ENCODE data around the gene CBR3.

Gene CBR3

DNA sequence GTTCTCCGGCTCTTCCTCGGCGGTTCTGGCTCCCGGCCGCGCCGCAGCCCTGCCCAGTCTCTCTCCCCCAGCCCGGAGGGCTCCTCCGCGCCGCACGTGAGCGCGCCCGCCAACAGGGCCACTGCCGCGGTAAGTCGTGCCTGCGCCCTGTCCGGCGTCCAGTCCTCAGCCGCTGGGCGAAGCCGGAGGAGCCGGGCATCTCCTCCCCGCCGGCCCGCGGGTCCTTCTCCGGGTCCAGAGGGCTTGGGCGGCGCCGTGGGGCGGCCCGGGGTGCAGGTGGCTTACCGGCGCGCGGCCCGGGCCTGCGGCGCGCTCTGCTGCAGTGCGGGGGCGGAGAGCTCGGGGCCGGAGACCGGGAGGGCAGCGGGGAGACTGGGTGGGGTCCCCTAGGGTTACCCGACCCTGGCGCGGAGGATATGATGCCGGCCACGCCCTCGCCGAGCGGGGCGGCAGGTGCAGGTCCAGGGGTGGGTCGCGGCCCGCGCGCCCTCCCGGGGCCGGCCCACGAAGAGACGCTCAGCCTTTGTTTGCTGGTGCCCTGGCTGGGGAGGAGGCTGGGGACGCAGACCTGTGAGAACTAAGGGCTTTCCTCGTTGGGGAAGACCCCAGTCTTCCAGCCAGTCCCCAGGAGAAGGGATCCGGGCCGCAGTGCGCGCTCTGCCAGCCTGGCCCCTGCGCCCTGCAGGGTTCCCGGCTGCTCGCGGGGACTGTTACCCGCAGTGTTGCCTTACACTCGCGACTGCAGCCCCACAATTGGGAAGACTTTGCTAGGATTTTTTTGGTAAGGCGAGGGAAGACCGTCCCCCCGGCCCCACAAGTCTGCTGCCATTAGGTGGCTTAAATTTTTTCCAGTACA lies 22.2 kb downstream of the CBR3 start, which contains the start of gene DOP1B:
TSS of gene DOP1B (plus strand) at position 10 of the 856 bp plus-strand sequence. CDS start 7,910 bp downstream, outside the sequence.
- DNase-seq: no peak

DNA sequence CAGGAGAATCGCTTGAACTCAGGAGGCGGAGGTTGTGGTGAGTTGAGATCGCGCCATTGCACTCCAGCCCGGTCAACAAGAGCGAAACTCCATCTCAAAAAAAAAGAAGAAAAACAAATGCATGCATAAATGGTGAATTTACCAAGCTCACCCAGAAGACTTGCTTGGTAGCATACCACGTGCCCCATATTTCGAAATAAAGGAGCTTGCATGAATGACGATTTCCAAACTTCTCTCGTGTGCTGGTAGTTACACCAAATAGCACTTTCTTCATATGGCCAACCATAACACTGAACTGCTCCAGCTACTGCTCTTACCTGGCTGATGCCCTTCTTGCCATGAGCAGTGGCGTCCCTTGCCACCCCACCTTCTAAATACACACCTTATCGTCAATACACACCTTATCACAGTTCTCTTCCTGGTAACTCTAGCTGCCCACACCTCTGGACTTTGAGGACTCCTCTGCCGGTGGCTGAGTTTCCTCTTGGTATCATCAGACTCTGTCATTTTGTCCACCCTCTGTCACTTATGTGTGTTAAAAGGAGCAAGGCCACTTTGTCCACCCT lies 24.6 kb downstream of the CBR3 start:
- no peak for DNase-seq

DNA sequence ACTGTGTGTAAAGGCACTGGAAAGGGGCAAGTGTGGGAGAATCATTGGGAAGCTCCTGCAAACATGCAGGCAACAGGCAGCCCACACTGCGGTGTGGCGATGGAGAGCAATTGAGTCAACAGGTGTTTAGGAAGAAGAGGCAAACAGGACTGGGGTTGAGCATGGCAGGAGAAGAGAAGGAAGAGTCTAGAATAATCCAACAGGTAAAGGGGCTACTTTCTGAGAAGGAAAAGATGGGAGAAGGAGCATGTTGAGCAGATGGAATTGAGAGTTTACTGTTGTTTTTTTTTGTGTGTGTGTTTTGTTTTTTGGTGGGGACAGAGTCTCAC lies 25.9 kb downstream of the CBR3 start:
- DNase-seq: no peak

DNA sequence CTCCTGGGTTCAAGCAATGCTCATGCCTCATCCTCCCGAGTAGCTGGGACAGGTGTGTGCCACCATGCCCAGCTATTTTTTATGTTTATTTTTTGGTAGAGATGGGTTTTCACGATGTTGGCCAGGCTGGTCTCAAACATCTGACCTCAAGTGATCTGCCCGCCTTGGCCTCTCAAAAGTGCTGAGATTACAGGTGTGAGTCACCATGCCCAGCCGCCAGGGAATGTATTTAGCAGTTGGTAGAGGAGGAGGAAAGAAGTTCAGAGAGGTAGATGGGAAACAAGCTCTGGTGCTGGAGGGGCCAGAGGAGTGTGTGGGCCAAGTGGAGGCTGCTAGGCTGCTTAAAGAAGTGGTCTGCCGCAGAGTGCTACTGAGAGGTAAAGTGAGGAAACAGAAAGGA lies 27.8 kb downstream of the CBR3 start:
- DNase-seq: no peak

DNA sequence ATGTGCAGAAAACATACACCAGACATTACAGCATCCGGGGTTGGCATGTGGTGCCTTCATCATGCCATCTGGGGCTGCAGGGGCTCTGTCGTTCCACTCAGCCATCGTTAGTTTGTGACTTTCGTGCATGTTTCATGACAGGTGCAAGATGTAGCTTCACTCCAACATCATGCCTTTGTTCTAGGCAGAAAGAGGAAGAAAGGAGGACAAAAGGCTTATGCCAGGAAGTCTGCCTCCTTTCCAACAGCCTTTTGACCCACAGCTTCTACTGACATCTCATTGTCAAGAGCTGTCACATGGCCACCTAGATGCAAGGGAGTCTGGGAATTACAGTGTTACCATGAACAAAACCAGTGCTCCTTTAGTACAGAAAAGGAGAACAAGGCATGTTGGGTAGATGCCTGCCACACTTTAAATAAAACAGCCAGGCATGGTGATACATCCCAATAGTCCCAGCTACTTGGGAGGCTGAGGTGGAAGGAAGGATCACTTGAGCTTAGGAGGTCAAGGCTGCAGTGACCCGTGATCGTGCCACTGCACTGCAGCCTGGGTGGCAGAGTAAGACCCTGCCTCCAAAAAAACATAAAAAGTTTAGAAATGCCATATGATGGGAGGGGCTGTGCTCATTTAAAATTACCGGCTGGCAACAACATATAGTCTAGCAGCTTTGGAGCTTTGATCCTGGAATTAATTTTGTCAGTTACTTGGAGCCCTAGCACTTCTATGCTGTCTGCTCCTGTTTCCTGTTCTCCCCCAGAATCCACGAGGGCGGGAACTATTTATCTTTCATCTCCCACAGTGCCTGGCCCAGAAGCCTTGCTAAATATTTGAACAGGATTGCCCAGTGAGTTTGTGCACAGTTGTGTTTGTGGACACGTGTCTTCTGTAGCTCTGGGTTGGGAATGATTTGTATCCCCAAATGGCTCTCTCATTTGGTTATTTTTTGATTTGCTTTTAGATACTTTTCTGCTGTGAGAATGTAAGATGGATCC lies 29.2 kb downstream of the CBR3 start:
- no peak for DNase-seq

DNA sequence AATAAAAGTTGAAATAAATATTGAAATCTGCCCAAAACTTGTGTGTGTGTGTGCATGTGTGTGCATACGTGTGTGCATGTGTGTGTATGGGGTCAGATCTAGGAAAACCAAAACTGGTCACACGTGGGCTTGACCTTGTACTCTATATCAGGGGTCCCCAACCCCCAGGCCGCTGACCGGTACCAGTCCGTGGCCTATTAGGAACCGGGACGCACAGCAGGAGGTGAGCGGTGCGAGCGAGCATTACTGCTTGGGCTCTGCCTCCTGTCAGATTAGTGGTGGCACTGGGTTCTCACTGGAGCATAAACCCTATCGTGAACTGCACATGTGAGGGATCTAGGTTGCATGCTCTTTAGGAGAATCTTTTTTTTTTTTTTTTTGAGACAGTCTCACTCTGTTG lies 30.5 kb downstream of the CBR3 start:
- no peak for DNase-seq

DNA sequence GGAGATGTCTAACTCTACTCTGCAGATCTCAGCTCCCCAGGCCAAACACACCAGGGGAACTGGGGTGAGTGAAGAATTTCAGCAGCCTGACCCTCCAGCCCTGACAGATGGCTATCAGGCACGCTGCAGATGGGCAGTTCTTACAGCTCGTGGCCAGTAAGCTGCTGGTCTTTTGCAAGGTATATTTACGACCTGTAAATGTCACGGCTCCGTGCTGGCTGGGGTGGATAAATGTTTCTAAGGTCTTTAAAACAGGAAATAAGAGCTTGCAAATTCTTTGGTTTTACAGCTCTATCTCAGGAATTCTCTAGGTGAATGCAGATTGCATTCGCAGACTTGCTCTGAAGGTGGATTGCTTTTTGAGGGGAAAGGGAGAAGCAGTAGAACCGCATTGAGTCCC lies 31.8 kb downstream of the CBR3 start:
- DNase-seq: no peak

DNA sequence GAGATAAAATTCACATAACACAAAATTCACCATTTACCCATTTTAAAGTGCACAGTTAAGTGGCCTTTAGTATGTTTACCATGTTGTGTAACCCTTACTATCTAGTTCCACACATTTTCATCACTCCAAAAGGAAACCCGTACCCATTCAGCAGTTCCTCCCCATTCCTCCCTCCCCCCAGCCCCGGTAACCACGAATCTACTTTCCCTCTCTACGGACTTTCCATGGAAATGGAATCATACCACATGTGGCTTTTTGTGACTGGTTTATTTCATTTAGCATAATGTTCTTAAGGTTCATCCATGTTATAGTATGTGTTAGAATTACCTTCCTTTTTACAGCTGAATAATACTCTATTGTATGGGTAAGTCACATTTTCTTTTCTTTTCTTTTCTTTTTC lies 32.7 kb downstream of the CBR3 start:
- no peak for DNase-seq

DNA sequence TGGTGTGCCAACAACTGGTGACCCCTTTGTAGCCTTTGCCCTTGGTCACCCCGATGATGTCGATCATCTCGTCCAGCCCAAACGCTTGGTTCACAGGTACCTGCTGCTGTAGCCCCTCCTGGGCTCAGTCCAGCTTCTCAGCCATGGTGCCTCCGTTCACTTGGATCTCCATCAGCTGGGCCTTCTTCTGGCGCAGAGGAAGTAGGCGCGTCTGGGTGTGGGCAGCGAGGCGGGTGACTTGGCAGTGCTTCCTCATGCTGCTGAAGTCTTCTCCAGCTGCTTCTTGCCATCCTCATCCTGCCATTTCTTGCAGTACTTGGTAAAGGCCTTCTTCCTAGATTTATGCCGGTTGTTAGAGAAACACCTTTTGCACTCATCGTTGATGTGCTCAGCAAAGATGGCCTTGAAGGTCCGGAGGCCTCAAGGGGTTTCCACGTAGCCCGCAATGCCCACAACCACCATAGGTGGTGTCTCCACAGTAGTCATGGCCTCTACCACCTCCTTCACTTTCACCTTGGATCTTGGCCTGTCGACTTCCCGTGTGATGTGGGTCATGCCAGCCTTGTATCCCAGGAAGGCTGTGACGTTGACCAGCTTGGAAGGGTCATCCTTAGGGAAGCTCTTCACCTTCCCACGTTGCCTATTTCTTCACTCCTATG lies 34.7 kb downstream of the CBR3 start:
- DNase-seq: peak in 1 of 2 experiments; percentile 28

DNA sequence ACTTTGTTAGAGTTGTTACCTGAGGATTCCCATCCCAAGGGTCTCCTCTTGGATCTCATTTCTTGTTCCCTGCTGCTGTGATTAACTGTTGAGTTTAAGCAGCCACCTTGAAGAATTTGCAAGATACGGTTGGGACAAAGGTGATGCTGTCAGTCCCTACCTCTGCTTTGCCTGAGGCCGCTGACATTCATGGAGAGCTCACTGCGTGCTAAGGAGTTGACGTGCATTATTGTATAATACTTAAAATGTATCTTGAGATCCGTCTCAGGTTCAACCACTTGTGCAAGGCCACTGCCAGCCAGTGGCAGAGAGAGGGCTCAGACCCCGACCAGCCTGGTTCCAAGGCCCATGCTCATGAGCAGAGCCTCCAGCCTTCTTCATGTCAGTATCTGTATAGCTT lies 35.9 kb downstream of the CBR3 start:
- no peak for DNase-seq

DNA sequence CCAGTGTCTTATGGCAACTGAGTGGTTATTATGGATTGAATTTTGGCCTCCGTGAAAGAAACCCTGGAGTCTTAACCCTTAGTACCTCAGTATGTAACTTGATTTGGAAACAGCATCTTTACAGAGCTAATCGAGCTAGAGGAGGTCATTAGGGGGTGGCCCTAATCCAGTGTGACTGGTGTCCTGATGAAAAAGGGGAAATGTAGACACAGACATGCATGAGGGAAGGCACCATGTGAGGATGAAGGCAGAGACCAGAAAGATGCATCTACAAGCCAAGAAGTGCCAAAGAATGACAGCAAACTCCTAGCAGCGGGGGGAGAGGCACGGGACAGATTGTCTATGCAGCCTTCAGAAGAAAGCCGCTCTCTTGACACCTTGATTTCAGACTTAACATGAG lies 36.5 kb downstream of the CBR3 start:
- DNase-seq: no peak

DNA sequence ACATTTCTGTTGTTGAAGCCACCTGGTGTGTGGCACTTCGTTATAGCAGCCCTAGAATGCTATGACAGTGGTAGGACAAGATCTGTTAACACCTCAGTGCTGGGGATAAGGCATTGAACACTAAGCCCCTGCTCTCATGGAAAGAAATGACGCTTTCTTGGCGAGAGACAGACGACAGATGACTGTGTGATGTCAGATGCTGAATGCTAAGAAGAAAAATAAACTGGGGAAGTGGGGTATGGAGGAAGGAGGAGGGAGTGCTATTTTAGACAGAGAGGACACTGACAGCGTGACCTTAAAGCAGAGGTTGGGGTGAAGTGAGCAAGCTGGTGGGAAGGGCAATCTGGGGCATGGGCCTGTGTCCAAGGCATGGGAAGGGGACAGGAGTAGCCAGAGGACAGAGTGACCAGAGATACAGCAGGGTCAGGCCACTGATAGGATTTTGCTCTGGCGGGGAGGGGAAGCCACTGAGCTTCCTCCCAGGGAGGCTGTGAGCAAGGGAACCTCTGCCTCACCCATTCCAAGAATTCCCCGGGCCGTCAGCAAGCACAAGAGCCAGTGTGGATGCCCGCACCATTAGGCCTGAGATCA lies 37.0 kb downstream of the CBR3 start:
- DNase-seq: no peak

DNA sequence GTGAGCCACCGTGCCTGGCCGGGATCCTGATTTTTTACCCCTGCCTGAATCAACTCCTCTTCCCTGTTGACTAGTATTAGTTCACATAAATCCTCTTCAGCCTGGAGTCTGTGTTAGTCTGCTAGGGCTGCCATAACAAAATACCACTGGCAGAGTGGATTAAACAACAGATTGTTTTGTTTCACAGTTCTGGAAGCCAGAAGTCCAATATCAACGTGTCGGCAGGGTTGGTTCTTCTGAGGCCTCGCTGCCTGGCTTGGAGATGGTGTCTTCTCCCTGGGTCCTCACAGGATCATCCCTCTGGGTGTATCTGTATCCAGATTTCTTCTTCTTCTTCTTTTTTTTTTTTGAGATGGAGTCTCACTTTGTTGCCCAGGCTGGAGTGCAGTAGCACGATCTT lies 39.9 kb downstream of the CBR3 start:
- no peak for DNase-seq

DNA sequence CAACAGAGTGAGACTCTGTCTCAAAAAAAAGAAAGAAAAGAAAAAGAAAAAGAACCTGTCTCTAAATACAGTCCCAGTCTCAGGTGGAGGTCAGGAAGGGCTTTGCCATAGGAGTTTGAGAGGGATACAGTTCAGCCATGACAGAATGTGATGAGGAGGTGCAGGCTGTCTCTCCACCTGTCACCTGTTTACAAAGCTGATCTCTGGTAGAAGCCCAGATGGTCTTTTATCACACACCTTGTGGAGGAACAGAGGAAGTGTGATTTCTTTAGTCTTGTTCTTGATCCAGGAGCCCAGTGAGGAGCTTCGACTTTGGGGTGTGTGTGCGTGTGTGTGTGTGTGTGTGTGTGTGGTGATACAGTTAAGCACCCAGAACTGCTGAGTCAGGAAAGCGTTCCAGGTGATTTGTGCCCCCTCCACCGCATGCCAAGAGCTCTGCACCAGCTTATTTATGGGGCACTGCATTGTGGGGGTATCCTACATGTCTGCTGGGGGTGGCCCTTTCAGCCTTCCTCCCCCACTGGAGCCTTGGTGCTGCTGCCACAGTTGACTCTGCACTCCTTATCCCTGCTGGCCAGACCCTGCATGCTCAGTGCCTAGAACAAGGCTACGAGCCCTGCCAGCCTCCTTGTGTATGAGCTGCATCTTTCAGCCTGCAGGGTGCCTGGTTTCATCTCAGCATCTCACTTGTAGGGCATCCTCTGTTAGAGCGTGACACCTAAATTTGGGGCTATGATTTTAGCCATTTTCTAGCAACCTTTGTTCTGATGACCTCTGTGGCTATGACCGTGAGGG lies 41.1 kb downstream of the CBR3 start:
- DNase-seq: no peak

DNA sequence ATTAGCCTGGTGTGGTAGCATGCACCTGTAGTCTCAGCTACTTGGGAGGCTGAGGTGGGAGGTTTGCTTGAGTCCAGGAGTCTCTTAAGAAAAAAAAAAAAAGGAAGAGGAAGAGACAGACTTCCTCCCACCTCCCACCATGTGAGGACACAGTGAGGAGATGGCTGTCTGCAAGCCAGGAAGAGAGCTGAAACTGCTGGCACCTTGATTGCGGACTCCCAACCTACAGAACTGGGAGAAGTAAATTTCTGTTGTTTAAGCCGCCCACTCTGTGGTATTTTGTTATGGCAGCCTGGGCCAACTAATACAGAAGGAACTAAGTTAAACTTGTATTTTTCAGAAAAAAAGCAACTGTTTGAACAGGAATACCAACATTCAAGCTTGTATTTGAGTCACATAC lies 43.5 kb downstream of the CBR3 start:
- DNase-seq: no peak

DNA sequence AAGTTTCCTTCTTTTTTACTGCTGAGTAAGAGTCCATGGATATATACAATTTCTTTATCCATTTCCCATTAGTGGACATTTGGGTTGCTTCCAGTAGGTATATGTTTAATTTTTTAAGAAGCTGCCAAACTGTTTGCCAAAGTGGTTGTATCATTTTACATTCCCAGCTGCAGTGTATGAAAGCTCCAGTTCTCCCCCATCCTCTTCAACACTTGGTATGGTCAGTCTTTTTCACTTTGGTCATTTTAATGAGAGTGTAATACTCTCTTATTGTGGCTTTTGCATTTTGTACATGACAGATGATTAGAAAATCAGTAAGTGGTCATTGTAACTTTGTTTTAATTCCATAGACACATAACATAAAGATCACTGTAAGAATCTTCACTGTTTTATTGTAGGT lies 44.3 kb downstream of the CBR3 start:
- no peak for DNase-seq

DNA sequence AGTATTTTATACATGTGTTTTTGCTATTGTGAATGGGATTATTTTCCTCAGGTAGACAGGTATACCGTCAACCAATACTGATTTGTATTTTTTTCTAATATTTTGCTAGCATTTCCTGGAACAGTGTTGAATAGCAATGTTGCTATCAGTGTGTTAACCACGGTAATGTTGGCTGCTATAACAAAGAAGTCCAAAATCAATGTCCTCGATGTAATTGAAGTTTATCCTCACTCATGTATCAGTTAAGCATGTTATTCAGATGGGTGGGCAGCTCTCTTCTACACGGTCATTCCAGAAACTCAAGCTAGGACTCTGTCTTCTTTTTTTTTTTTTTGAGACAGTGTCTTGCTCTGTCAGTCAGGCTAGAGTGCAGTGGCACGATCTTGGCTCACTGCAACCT lies 46.1 kb downstream of the CBR3 start:
- DNase-seq: no peak

DNA sequence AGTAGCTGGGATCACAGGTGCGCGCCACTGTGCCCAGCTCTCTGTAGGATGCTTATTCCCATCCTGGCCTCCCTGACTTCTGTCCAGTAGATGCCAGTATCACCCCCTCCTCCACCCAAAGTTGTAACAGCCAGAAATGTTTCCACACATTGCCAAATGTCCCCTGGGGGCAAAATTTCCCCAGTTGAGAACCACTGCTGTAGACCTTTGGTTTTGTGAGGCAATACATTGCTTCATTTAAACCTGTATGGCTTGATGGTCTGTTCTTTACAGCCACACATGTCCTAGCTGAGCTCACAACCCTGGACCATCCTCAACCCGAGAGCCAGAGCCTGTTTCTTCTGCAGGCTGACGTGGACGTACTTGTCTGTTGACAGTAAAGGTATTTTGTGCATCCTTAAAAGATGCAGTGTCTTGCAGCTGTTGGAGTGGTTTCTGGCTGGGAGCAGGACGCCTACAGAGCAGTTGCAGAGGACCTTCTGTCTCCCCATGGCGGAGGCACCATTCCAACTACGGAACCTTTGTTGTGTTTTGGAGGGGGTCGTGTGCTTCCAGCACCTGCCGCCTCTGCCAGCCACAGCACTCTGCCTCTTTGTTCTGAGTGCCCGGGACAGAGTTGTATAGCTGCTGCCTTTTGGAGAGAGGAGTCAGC lies 48.4 kb downstream of the CBR3 start:
- no peak for DNase-seq

DNA sequence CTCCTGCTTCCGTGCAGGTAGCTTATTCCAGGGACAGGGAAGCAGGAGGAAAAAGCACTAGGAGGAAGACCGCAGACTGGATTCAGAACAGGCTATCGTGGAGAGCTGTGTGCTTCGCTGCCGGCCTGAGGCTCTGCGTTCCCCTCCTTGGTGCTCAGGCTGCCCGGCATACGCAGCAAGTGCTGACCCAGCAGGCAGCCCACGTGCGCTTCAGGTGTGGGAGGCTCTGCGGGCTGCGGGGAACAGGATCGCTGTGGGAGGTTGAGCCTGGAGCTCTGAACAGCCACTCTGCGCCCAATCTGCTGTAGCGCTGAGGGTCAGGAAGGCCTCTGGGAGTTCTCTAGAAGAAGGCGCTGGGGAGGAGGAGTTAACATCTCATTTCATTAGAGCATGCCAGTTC lies 49.7 kb downstream of the CBR3 start:
- DNase-seq: no peak

DNA sequence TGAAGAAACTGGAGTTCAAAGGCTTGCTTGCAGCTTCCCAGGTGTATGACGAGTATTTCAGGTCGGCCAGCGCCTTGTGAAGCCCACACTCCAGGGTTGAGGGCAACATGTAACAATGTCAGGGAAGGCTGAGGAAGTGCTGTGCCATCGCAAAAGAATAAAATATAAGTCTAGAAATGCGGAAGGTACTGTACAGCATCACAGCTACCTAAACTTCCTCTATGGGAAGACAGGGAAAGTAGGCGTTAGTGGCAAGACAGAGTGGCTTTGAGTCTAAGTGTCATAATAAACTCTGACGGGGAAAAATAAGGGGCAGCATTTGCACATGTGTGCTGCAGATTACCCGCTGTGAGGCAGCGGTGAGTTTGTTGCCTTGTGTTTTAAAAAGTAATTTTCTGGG lies 50.6 kb downstream of the CBR3 start:
- no peak for DNase-seq

DNA sequence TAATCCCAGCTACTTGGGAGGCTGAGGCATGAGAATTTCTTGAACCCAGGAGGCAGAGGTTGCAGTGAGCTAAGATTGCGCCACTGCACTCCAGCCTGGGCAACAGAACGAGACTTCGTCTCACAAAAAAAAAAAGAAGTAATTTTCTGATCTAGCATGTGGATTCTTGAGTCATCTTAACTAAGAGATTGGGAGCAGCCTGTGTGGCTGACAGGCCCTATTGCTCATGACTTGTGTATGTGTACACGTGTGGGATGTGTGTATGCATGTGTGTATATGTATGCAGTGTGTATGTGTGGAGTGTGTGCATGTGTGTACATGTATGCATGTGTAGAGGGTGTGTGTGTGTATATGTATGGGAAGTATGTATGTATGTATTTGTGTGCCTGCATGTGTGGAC lies 51.2 kb downstream of the CBR3 start:
- DNase-seq: no peak
